ENCODE results near the gene FERMT2. TPM values are rescaled to one million over a fixed set of nuclear protein-coding genes. Genes with fewer than 3 reads are reported as not detected.

The FERMT2 gene
- polyA plus RNA-seq, 1 experiment: 485 TPM

DNA sequence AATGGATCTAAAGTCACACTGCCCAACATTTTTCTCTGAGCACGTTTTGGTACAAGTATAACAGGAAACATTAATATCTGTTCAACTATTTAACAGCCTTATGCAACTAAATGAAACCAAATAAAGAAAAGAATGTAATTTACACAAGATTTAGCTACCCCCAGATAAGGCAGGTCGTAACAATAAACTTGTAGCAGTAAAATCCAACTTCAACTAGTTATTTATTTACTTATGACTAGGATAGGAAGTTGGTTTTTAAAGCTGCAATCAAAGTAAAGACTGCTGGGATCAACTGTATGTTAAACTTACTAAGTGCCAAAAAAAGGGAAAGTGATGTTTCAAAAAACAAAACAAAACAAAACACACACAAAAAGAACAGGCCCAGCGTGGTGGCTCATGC lies 30.9 kb downstream of the FERMT2 start:
- H3K9me3 ChIP-seq (ENCODE audit: control insufficient read depth, insufficient read depth, low read length): no peaks in the 10 kb centered on the region
- DNase-seq (ENCODE audit: low read depth, low spot score): no peak
- H3K4me3 ChIP-seq (ENCODE audit: low read depth, low read length): no peak overlapping the region
- ChIA-PET POLR2A (interaction anchor here (0.6 kb wide), 1 partner anchor 33 kb away, joined by 3 read pairs; no protein-coding TSS in a partner anchor), CTCF (interaction anchor here (0.6 kb wide), 1 partner anchor 298 kb away, joined by 4 read pairs; no protein-coding TSS in a partner anchor)
- H3K27me3 ChIP-seq (ENCODE audit: control insufficient read depth, insufficient read depth, low read length): no peaks in the 10 kb centered on the region
- no peak for TF ChIP-seq CTCF (IDR thresholded peaks at IDR 0.05; ENCODE audit: low read depth, low read length)
- H3K27ac ChIP-seq (ENCODE audit: low read depth, low read length): peak overlapping the region; percentile 23

DNA sequence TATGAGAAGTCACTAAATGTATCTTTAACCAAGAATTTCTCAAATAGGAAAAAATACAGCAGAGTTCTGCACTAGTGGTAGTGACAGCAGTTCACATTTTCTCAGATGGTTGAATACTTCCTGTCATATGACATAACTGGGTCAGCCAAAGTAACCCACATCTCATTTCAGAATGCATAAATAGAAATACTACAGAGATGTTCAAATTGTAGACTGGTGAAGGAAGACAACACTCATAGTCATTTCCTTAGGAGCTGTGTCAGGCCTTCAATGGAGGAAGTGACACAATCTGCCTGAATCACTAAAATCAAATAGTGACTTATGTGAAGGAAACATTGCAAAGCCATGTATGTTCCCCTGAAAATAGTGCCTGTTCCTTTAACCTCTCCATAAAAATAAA lies 32.4 kb downstream of the FERMT2 start:
- no peak for DNase-seq (ENCODE audit: low read depth, low spot score)
- H3K4me3 ChIP-seq (ENCODE audit: low read depth, low read length): no peak overlapping the region
- H3K9me3 ChIP-seq (ENCODE audit: control insufficient read depth, insufficient read depth, low read length): no peaks in the 10 kb centered on the region
- POLR2A ChIA-PET: no interaction called here
- H3K27ac ChIP-seq (ENCODE audit: low read depth, low read length): no peak overlapping the region
- CTCF ChIA-PET: no interaction called here
- no peaks in the 10 kb centered on the region for H3K27me3 ChIP-seq (ENCODE audit: control insufficient read depth, insufficient read depth, low read length)
- TF ChIP-seq CTCF (IDR thresholded peaks at IDR 0.05; ENCODE audit: low read depth, low read length): no peak

- Histone ChIP-seq H3K9me3 (ENCODE audit: control insufficient read depth, insufficient read depth, low read length) (no peaks in the 10 kb centered on the region), H3K27ac (ENCODE audit: low read depth, low read length) (no peak overlapping the region), H3K27me3 (ENCODE audit: control insufficient read depth, insufficient read depth, low read length) (no peaks in the 10 kb centered on the region), H3K4me3 (ENCODE audit: low read depth, low read length) (no peak overlapping the region)
- CTCF ChIA-PET: no interaction called here
- TF ChIP-seq CTCF (IDR thresholded peaks at IDR 0.05; ENCODE audit: low read depth, low read length): no peak
- POLR2A ChIA-PET: no interaction called here
- no peak for DNase-seq (ENCODE audit: low read depth, low spot score)
These were observed 33.1 kb downstream of the FERMT2 start for GRCh38 chr14:52917735-52918134.

GRCh38 chr14:52914295-52914694 lies 36.6 kb downstream of the FERMT2 start:
- DNase-seq (ENCODE audit: low read depth, low spot score): no peak
- no peaks in the 10 kb centered on the region for H3K27me3 ChIP-seq (ENCODE audit: control insufficient read depth, insufficient read depth, low read length)
- no peak for TF ChIP-seq CTCF (IDR thresholded peaks at IDR 0.05; ENCODE audit: low read depth, low read length)
- no peaks in the 10 kb centered on the region for H3K9me3 ChIP-seq (ENCODE audit: control insufficient read depth, insufficient read depth, low read length)
- no peak overlapping the region for H3K27ac ChIP-seq (ENCODE audit: low read depth, low read length)
- CTCF ChIA-PET: no interaction called here
- H3K4me3 ChIP-seq (ENCODE audit: low read depth, low read length): no peak overlapping the region
- POLR2A ChIA-PET: no interaction called here

GRCh38 chr14:52913271-52913670 lies 37.6 kb downstream of the FERMT2 start:
- CTCF ChIA-PET: no interaction called here
- DNase-seq (ENCODE audit: low read depth, low spot score): no peak

More at GRCh38 chr14:52913271-52913670, 37.6 kb downstream of the FERMT2 start:
- Histone ChIP-seq H3K9me3 (ENCODE audit: control insufficient read depth, insufficient read depth, low read length) (no peaks in the 10 kb centered on the region), H3K27ac (ENCODE audit: low read depth, low read length) (no peak overlapping the region), H3K4me3 (ENCODE audit: low read depth, low read length) (no peak overlapping the region), H3K27me3 (ENCODE audit: control insufficient read depth, insufficient read depth, low read length) (no peaks in the 10 kb centered on the region)
- POLR2A ChIA-PET: no interaction called here
- TF ChIP-seq CTCF (IDR thresholded peaks at IDR 0.05; ENCODE audit: low read depth, low read length): no peak
